PC-3 (cell line): ENCODE results near the gene OR52N1. TPM values are rescaled to one million over a fixed set of nuclear protein-coding genes. Genes with fewer than 3 reads are reported as not detected.

ENCODE experiments used
- ATAC-seq: fragments of 200-7000 bp; cut with Tn5 transposase; 2 replicates; pipeline ENCODE4 v1.9.1; 2020; ENCODE audit warnings: mild to moderate bottlenecking, moderate library complexity
- BruUV-seq: library from RNA; stranded (reverse); fragments of 400-500 nt; replicated peaks from 2 replicates; lab custom pipeline; 2021; lab: Mats Ljungman, UMichigan
- CTCF ChIA-PET: fragments of 300-600 bp; sonication (Branson Sonifier 250); formaldehyde crosslinking; loops from one replicate; lab custom pipeline; 2022; ENCODE audit warnings: antibody characterized with exemption; lab: Charles Lee
- POLR2A ChIA-PET: fragments of 300-600 bp; sonication (Branson Sonifier 250); formaldehyde crosslinking; loops from one replicate; lab custom pipeline; 2022; ENCODE audit warnings: antibody characterized with exemption; ENCODE audit not compliant: unreplicated experiment; lab: Charles Lee
- DNase-seq: peaks from one replicate; pipeline ENCODE4 v3.0.0-alpha.2; 2015
- H2AFZ ChIP-seq: fragments of 300-600 bp; sonication (generic); 2 replicates; pipeline ENCODE4 v1.6.0; 2016; ENCODE audit warnings: antibody characterized with exemption, low read length
- H3F3A ChIP-seq: fragments of 300-600 bp; sonication (generic); one replicate; pipeline ENCODE4 v1.6.0; 2017; ENCODE audit warnings: antibody characterized with exemption, low read length, control low read depth, mild to moderate bottlenecking; ENCODE audit not compliant: unreplicated experiment
- H3K27ac ChIP-seq: fragments of 300-600 bp; sonication (generic); 2 replicates; pipeline ENCODE4 v1.5.1; 2016; ENCODE audit warnings: mild to moderate bottlenecking, low read length
- H3K27me3 ChIP-seq: fragments of 300-600 bp; sonication (generic); 2 replicates; pipeline ENCODE4 v1.6.1; 2016; ENCODE audit warnings: low read length, mixed read lengths
- H3K36me3 ChIP-seq: fragments of 300-600 bp; sonication (generic); 2 replicates; pipeline ENCODE4 v1.6.1; 2016; ENCODE audit warnings: low read depth, mixed run types, low read length, mixed read lengths
- H3K4me1 ChIP-seq: fragments of 300-600 bp; sonication (generic); 2 replicates; pipeline ENCODE4 v1.5.1; 2016; ENCODE audit warnings: low read length; ENCODE audit not compliant: insufficient read depth
- H3K4me2 ChIP-seq: fragments of 300-600 bp; sonication (generic); 2 replicates; pipeline ENCODE4 v1.6.0; 2016; ENCODE audit warnings: low read length
- H3K4me3 ChIP-seq: fragments of 300-600 bp; sonication (generic); 2 replicates; pipeline ENCODE4 v1.5.1; 2016; ENCODE audit warnings: mild to moderate bottlenecking, low read length, mixed read lengths
- H3K79me2 ChIP-seq: fragments of 300-600 bp; sonication (generic); 2 replicates; pipeline ENCODE4 v1.6.1; 2017; ENCODE audit warnings: low read length, mixed read lengths
- H3K9ac ChIP-seq: fragments of 300-600 bp; sonication (generic); 2 replicates; pipeline ENCODE4 v1.6.0; 2016; ENCODE audit warnings: mild to moderate bottlenecking, low read length
- H3K9me2 ChIP-seq: fragments of 300-600 bp; sonication (generic); replicated peaks from 2 replicates; pipeline ENCODE4 v1.6.1; 2016; ENCODE audit warnings: mixed run types, low read length, mixed read lengths
- H3K9me3 ChIP-seq: fragments of 300-600 bp; sonication (generic); 2 replicates; pipeline ENCODE4 v1.6.1; 2016; ENCODE audit warnings: low read length, mixed read lengths
- H4K20me1 ChIP-seq: fragments of 300-600 bp; sonication (generic); 2 replicates; pipeline ENCODE4 v1.6.1; 2016; ENCODE audit warnings: low read length, mixed read lengths
- CTCF ChIP-seq: fragments of 300-600 bp; sonication (generic); conservative IDR thresholded peaks from 2 replicates; pipeline ENCODE4 v1.5.1; 2017; ENCODE audit warnings: antibody characterized with exemption, low read depth, mild to moderate bottlenecking, low read length
- EZH2 ChIP-seq: fragments of 300-600 bp; sonication (generic); IDR thresholded peaks from one replicate; pipeline ENCODE4 v1.6.1; 2017; ENCODE audit warnings: antibody characterized with exemption, mild to moderate bottlenecking, low read length; ENCODE audit not compliant: unreplicated experiment
- EZH2phosphoT487 ChIP-seq: fragments of 300-600 bp; sonication (generic); IDR thresholded peaks from 2 replicates; pipeline ENCODE4 v1.6.1; 2018; ENCODE audit warnings: mild to moderate bottlenecking, antibody characterized with exemption, low read length, borderline replicate concordance
- intact Hi-C: fragments of 100-400 bp; cut with micrococcal nuclease; formaldehyde crosslinking; loops from 2 replicates; pipeline ENCODE4 v1.9.0; 2023
- total RNA-seq: library from RNA; depleted of rRNA; stranded (reverse); fragments of >200 nt; gene quantifications from 2 replicates; pipeline ENCODE4 v1.2.3, GENCODE V29; 2014

Gene OR52N1
- total RNA-seq, 1 experiment from 2014 or later: not detected

- intact Hi-C loops: loop anchor here (1.0 to 10.0 kb wide), 7 partner anchors 124 to 1622 kb away; partner anchors contain the start of genes OR51M1, OR51V1, TRIM5 and TRIM6
- ChIA-PET CTCF (no interaction called here), POLR2A (no interaction called here)
- Histone ChIP-seq H3K4me3 (peak within 1 kb of the TSS; percentile 62), H2AFZ (peak within 1 kb of the TSS; percentile 63), H3K9me2 (no peaks in the 10 kb centered on the region), H3K9me3 (no peaks in the 10 kb centered on the region), H4K20me1 (no peaks in the 10 kb centered on the region), H3K27me3 (peaks cover 39% of the 10 kb centered on the region), H3K79me2 (no peaks in the 10 kb centered on the region), H3K27ac (no peak within 1 kb of the TSS), H3K4me1 (no peaks in the 10 kb centered on the region), H3K4me2 (peak within 1 kb of the TSS; percentile 79), H3F3A (no peaks in the 10 kb centered on the region), H3K9ac (no peak within 1 kb of the TSS), H3K36me3 (no peaks in the 10 kb centered on the region)
- ATAC-seq (peak; percentile 90), DNase-seq (peak; percentile 79)
- TF ChIP-seq EZH2phosphoT487: no peak
- peak; percentile 83 for TF ChIP-seq CTCF
- BruUV-seq: no TSS peak
Measured at GRCh38 chr11:5808500-5809121, 17.5 kb upstream of the OR52N1 start, which contains the start of gene OR52N2. Gene OR52N2, plus strand, starts transcription at chr11:5808924. Its CDS starts 11,412 bp downstream, at chr11:5820336.

- intact Hi-C loops: loop anchor here (5.0 to 10.0 kb wide), 3 partner anchors 210 to 603 kb away; partner anchors contain the start of genes OR51M1, OR51V1 and TRIM6
- TF ChIP-seq EZH2phosphoT487 (no peak), CTCF (no peak), EZH2 (no peak)
- no peaks in the 10 kb centered on the region for H3K9me2 ChIP-seq
- no peaks in the 10 kb centered on the region for H4K20me1 ChIP-seq
- no peaks in the 10 kb centered on the region for H3F3A ChIP-seq
- H3K9ac ChIP-seq: no peak overlapping the region
- CTCF ChIA-PET: no interaction called here
- no peak overlapping the region for H3K4me2 ChIP-seq
- POLR2A ChIA-PET: no interaction called here
- H3K4me1 ChIP-seq: no peaks in the 10 kb centered on the region
- H3K9me3 ChIP-seq: no peaks in the 10 kb centered on the region
- H3K27me3 ChIP-seq: peaks cover 41% of the 10 kb centered on the region
- ATAC-seq (no peak), DNase-seq (no peak)
- H3K27ac ChIP-seq: no peak overlapping the region
- H3K36me3 ChIP-seq: no peaks in the 10 kb centered on the region
- no TSS peak for BruUV-seq
- H3K4me3 ChIP-seq: no peak overlapping the region
- no peak overlapping the region for H2AFZ ChIP-seq
- H3K79me2 ChIP-seq: no peaks in the 10 kb centered on the region
Measured at GRCh38 chr11:5807580-5807979, 16.5 kb upstream of the OR52N1 start.

- ATAC-seq: no peak
- TF ChIP-seq CTCF (no peak), EZH2phosphoT487 (no peak), EZH2 (no peak)
- no TSS peak for BruUV-seq
Measured at GRCh38 chr11:5803982-5804381, 12.9 kb upstream of the OR52N1 start.

More at GRCh38 chr11:5803982-5804381, 12.9 kb upstream of the OR52N1 start:
- no peak overlapping the region for H3K9ac ChIP-seq
- no peak overlapping the region for H3K27ac ChIP-seq
- H3K4me1 ChIP-seq: no peaks in the 10 kb centered on the region
- H3F3A ChIP-seq: no peaks in the 10 kb centered on the region
- H3K36me3 ChIP-seq: no peaks in the 10 kb centered on the region
- no peaks in the 10 kb centered on the region for H3K9me3 ChIP-seq
- intact Hi-C loops: loop anchor here (10.0 kb wide), 1 partner anchor 599 kb away; the partner anchor contains the start of gene OR51V1
- peaks cover 32% of the 10 kb centered on the region for H3K27me3 ChIP-seq
- H2AFZ ChIP-seq: no peak overlapping the region
- H3K4me3 ChIP-seq: no peak overlapping the region
- ChIA-PET CTCF (no interaction called here), POLR2A (no interaction called here)
- H3K79me2 ChIP-seq: no peaks in the 10 kb centered on the region
- H4K20me1 ChIP-seq: no peaks in the 10 kb centered on the region
- DNase-seq: no peak
- H3K9me2 ChIP-seq: no peaks in the 10 kb centered on the region
- H3K4me2 ChIP-seq: no peak overlapping the region
